Esophagus squamous epithelium (tissue), 5 donors: ENCODE data around the gene COL6A2. TPM values are rescaled to one million over a fixed set of nuclear protein-coding genes. Genes with fewer than 3 reads are reported as not detected.
A peak's percentile ranks its signal among the peaks of the same experiment; 100 is the strongest.

Experiments used
- DNase-seq: peaks from one replicate; lab custom pipeline; 2025; lab: John Stamatoyannopoulos, UW
- H3K27ac ChIP-seq, 4 donors: fragments of 200-600 bp; sonication (generic); one replicate each; pipeline ENCODE4 v1.5.1; 2016 to 2019; ENCODE audit warnings: mild to moderate bottlenecking in 1 of 4
- H3K27me3 ChIP-seq, 4 donors: fragments of 200-600 bp; sonication (generic); 1 replicate in 3 of 4; 2 replicates in 1 of 4; pipeline versions ENCODE4 v1.5.1 to v1.6.0; 2017 to 2021; ENCODE audit warnings: antibody characterized with exemption in 1 of 4
- H3K36me3 ChIP-seq, 3 donors: fragments of 200-600 bp; sonication (generic); one replicate each; pipeline ENCODE4 v1.5.1; 2016 to 2019
- H3K4me1 ChIP-seq, 3 donors: fragments of 200-600 bp; sonication (generic); one replicate each; pipeline ENCODE4 v1.5.1; 2017 to 2019
- H3K4me3 ChIP-seq, 4 donors: fragments of 200-600 bp; sonication (generic); 1 replicate in 3 of 4; 2 replicates in 1 of 4; pipeline ENCODE4 v1.5.1; 2016 to 2019; ENCODE audit warnings: mild to moderate bottlenecking in 2 of 4, moderate library complexity in 1 of 4
- H3K9me3 ChIP-seq, 3 donors: fragments of 200-600 bp; sonication (generic); one replicate each; pipeline ENCODE4 v1.5.1; 2016 to 2019
- POLR2A ChIP-seq, 4 donors: fragments of 450-650 bp; IDR thresholded peaks; one replicate each; pipeline ENCODE4 v1.6.1; 2017; ENCODE audit warnings: antibody characterized with exemption in 4 of 4, mild to moderate bottlenecking in 4 of 4, moderate library complexity in 3 of 4
- WGBS, 2 donors: methylation state at CpG; one replicate each; pipeline ENCODE4 v1.1.5; 2018; 5-methylcytosine and 5-hydroxymethylcytosine counted together
- intact Hi-C: fragments of 100-400 bp; cut with DNase I; formaldehyde crosslinking; loops from one replicate; pipeline ENCODE4 v1.15.0; 2022
- total RNA-seq, 4 donors: library from RNA; depleted of rRNA; stranded (reverse); fragments of >200 nt; gene quantifications; one replicate each; pipeline ENCODE4 v1.1.0, GENCODE V29; 2016
- TF ChIP-seq, protein P1 (sequence below), 6 experiments: fragments of 450-650 bp in 4 of 6; fragments of 200-600 bp in 2 of 6; sonication (generic) in 2 of 6; IDR thresholded peaks; one replicate each; pipeline ENCODE4 v1.5.1; 2016 to 2019; ENCODE audit warnings: antibody characterized with exemption in 6 of 6, mild to moderate bottlenecking in 4 of 6, moderate library complexity in 4 of 6
- donor health status: DM: yes; HTN: yes; CAD: no.

Gene COL6A2
- total RNA-seq, 4 donors from 2014 or later = 23.0 to 328 (median 62.0) TPM

DNA sequence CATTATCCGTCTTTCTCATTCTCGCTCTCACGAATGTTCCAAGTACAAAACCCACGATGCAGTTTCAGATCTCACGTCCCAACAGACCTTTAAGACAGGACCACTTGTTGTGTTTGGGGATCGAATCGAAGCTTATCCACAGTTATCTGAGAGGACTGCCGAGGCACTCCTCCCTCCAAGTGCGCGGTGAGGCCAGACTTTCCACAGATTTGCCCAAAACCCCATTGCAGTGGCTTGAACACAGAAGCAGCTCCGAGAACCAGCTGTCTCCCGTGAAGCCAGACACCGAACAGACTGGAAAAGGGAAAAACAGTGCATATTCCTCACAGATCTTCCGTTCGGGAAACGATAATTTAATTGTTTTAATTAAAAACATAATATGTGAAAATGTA is 46.5 kb upstream of the COL6A2 start:
- Histone ChIP-seq H3K36me3 (no peaks in the 10 kb centered on the region), H3K4me1 (peaks cover 14 to 58% (median 32%) of the 10 kb centered on the region in 3 donors), H3K9me3 (no peaks in the 10 kb centered on the region), H3K27me3 (peaks cover 0 to 31% (median 0%) of the 10 kb centered on the region in 4 donors), H3K27ac (peak overlapping the region in 3 of 4 donors; percentile 86 to 94 (median 90)), H3K4me3 (no peak overlapping the region)
- intact Hi-C loops = no loop called here
- no peak for DNase-seq
- 79 to 84% methylated on average over 11 to 16 of the region's 16 CpGs for WGBS, 2 donors
- no peak for TF ChIP-seq POLR2A (IDR thresholded peaks at IDR 0.05)
- TF ChIP-seq, protein P1, sequence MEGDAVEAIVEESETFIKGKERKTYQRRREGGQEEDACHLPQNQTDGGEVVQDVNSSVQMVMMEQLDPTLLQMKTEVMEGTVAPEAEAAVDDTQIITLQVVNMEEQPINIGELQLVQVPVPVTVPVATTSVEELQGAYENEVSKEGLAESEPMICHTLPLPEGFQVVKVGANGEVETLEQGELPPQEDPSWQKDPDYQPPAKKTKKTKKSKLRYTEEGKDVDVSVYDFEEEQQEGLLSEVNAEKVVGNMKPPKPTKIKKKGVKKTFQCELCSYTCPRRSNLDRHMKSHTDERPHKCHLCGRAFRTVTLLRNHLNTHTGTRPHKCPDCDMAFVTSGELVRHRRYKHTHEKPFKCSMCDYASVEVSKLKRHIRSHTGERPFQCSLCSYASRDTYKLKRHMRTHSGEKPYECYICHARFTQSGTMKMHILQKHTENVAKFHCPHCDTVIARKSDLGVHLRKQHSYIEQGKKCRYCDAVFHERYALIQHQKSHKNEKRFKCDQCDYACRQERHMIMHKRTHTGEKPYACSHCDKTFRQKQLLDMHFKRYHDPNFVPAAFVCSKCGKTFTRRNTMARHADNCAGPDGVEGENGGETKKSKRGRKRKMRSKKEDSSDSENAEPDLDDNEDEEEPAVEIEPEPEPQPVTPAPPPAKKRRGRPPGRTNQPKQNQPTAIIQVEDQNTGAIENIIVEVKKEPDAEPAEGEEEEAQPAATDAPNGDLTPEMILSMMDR (IDR thresholded peaks at IDR 0.05) = no peak

DNA sequence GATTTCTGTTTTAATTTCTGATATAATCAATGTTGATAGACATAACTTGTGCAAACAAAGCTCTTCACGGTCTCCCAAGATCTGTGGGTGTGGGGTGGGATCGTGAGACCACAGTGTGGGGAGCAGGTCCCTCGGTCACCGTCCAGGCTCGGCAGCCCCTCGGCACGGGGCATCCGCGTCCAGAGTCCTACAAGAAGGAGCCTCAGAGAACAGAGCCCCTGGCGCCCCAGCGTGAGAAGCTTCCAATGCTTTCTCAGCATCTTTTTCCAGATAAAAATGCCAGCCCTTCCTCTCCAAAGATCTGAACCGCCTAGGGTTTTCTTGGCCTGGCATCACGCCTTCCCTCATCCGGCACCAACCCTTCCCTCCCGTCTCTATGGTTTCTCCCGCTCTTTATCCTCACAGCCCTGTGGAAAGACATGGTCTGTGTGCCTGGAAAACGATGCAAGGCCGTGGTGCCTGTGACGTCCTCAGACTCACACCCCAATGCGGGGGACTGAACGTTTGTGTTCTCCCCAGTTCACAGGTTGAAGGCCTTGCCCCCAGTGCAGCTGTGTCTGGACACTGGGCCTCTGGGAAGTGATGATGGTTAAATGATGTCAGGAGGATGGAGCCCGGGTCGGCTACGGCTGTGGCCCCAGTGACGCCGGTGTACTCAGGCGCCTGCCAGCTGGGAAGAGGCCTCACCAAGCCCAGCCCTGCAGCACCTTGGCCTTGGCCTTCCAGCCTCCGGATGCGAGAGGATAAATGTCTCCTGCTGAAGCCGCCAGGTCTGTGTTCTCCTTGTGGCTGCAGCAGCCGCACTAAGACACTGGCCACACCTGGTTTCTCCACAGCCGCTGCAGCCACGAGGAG is 45.9 kb upstream of the COL6A2 start:
- Histone ChIP-seq H3K27me3 (peaks cover 0 to 37% (median 0%) of the 10 kb centered on the region in 4 donors), H3K4me3 (no peak overlapping the region), H3K9me3 (no peaks in the 10 kb centered on the region), H3K36me3 (no peaks in the 10 kb centered on the region), H3K4me1 (peaks cover 14 to 64% (median 37%) of the 10 kb centered on the region in 3 donors), H3K27ac (peak overlapping the region in 3 of 4 donors; percentile 10 to 90 (median 86))
- TF ChIP-seq, protein P1 (IDR thresholded peaks at IDR 0.05) = no peak
- TF ChIP-seq POLR2A (IDR thresholded peaks at IDR 0.05) = no peak
- 82 to 88% methylated on average over 17 to 22 of the region's 33 CpGs for WGBS, 2 donors
- no peak for DNase-seq
- intact Hi-C loops = no loop called here

DNA sequence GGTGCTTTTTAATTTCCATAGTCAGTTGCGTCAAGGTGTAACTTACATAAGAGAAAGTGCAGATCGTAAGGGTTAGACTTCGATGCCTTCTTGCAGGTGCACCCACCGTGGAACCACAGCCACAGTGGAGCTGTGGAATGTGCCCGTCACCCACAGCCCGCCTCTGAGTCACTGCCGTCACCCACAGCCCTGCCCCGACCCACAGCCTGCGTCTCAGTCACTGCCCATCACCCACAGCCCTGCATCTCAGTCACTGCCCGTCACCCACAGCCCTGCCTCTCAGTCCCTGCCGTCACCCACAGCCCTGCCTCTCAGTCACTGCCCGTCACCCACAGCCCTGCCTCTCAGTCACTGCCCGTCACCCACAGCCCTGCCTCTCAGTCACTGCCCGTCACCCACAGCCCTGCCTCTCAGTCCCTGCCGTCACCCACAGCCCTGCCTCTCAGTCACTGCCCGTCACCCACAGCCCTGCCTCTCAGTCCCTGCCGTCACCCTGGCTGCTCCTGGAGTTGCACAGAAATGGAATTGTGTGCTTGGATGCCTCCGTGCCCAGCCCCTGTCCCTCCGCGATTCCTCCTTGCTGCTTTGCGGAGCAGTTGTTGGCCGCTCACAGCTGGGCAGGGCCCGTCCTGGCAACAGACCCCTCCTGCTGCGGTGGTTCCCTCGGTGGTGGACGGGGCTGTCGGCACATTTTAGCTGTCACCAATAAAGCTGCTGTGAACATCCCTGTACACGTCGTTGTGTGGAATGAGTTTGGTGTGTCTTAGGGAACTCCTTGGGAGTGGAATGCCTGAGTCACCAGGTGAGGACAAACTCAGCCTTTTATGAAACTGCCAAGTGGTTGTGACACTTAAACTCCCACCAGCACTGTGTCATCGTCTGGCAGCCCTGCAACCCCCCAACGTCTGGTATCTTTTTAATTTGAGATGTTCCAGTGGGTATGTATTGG is 44.9 kb upstream of the COL6A2 start:
- no peak for DNase-seq
- 63 to 72% methylated on average over 19 to 23 of the region's 31 CpGs for WGBS, 2 donors
- no peak for TF ChIP-seq POLR2A (IDR thresholded peaks at IDR 0.05)
- TF ChIP-seq, protein P1 (IDR thresholded peaks at IDR 0.05) = no peak
- Histone ChIP-seq H3K27ac (peak overlapping the region in 3 of 4 donors; percentile 34 to 90 (median 50)), H3K9me3 (no peaks in the 10 kb centered on the region), H3K27me3 (peaks cover 0 to 45% (median 0%) of the 10 kb centered on the region in 4 donors), H3K4me1 (peaks cover 14 to 73% (median 40%) of the 10 kb centered on the region in 3 donors), H3K36me3 (no peaks in the 10 kb centered on the region), H3K4me3 (no peak overlapping the region)
- intact Hi-C loops = no loop called here

DNA sequence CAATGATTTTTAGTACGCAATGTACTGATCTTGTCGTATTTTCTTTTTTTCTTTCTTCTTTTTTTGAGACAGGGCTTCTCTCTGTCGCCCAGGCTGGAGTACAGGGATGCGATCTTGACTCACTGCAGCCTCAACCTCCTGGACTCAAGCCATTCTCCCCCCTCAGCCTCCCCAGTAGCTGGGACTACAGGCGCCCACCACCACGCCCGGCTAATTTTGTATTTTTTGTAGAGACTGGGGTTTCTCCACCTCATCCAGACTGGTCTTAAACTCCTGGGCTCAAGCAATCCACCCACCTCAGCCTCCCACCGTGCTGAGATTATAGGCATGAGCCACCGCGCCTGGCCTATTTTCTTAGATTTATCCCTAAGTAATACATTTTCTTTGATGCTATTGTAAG is 43.9 kb upstream of the COL6A2 start:
- Histone ChIP-seq H3K4me1 (peaks cover 13 to 68% (median 37%) of the 10 kb centered on the region in 3 donors), H3K4me3 (no peak overlapping the region), H3K27me3 (peaks cover 0 to 44% (median 0%) of the 10 kb centered on the region in 4 donors), H3K27ac (peak overlapping the region; percentile 46 to 96 (median 86)), H3K36me3 (no peaks in the 10 kb centered on the region), H3K9me3 (no peaks in the 10 kb centered on the region)
- WGBS, 2 donors = 62% methylated on average over 10 of the region's 10 CpGs
- intact Hi-C loops = no loop called here
- TF ChIP-seq, protein P1 (IDR thresholded peaks at IDR 0.05) = no peak
- no peak for TF ChIP-seq POLR2A (IDR thresholded peaks at IDR 0.05)
- no peak for DNase-seq
